ENCODE results near the gene TGM2.
"Not testable (repeated sequence)": the region's sequence is repeated elsewhere in the genome, so short reads cannot be mapped to it uniquely, and the experiment has no call there.

The TGM2 gene

DNA sequence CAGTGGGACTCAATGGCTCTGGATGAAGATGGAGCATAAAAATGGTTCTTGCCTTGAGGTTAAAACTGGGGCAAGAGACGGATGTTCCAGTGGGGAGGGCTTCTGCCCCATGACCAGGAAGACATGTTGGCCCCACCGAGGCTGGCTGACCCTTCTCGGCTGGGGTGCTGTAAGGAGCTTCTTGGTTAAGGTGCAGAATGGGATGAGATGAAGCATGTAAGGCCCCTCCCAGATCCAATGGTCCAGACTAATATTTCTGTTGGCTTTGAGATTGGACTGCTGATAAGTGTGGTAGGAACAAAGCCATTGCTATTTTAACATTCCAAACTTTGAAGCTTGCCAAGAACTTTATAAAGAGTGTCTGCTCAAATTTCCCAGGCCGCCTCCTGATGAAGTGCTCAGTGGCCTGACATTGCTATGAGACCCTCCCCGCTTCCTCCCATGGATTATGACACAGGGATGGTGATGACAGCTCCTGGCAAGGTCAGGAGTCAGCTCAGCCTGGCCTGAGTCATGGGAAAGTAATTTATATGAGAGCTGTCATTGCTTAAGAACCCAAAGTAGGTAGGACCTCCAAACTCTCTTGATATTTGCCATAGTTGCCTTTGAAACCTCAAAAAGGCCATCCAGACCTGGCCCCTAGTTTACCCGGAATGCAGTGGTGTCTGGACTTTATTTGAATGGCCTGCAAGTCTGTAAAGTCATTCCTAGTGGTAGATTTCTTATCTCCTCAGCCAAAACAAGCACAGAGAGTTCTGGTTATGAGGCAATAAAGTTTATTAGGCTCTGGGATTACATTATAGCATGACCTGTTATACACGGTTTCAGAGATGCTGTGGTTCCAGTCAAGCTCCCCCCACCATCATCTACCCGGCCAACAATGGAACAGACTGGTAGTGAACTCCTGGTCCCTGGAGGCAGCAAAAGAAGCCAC is 55.2 kb downstream of the TGM2 start:
- no peak for DNase-seq
- Histone ChIP-seq H3K4me3 (ENCODE audit: low read length) (no peak overlapping the region), H3K9ac (ENCODE audit: low read length) (no peak overlapping the region), H3K36me3 (replicated peaks; ENCODE audit: insufficient read depth, low read length) (no peaks in the 10 kb centered on the region), H3F3A (ENCODE audit: insufficient read depth, low read length) (no peaks in the 10 kb centered on the region), H3K27me3 (replicated peaks; ENCODE audit: insufficient read depth, low read length) (no peaks in the 10 kb centered on the region), H3K4me2 (ENCODE audit: low read depth, low read length) (no peak overlapping the region), H3K4me1 (ENCODE audit: low read length) (no peaks in the 10 kb centered on the region), H4K20me1 (ENCODE audit: insufficient read depth, low read length) (no peaks in the 10 kb centered on the region), H3K27ac (ENCODE audit: low read length) (no peak overlapping the region), H3K9me3 (replicated peaks; ENCODE audit: insufficient read depth, low read length) (no peaks in the 10 kb centered on the region), H3K79me2 (ENCODE audit: low read length) (no peaks in the 10 kb centered on the region), H3K9me2 (replicated peaks; ENCODE audit: insufficient read depth, low read length) (no peaks in the 10 kb centered on the region), H2AFZ (ENCODE audit: low read length) (no peak overlapping the region)
- TF ChIP-seq EZH2 (optimal IDR thresholded peaks at IDR 0.05; ENCODE audit: low read depth, low read length) (no peak), EZH2phosphoT487 (IDR thresholded peaks at IDR 0.05; ENCODE audit: low read length) (no peak), CTCF (IDR thresholded peaks at IDR 0.05; ENCODE audit: low read length) (no peak)

GRCh38 chr20:38108986-38109541 is 56.0 kb downstream of the TGM2 start:
- H3K9ac ChIP-seq (ENCODE audit: low read length), result no peak overlapping the region
- no peak for DNase-seq
- H3F3A ChIP-seq (ENCODE audit: insufficient read depth, low read length), result no peaks in the 10 kb centered on the region
- no peak overlapping the region for H3K27ac ChIP-seq (ENCODE audit: low read length)
- no peaks in the 10 kb centered on the region for H3K9me2 ChIP-seq (replicated peaks; ENCODE audit: insufficient read depth, low read length)
- H3K4me3 ChIP-seq (ENCODE audit: low read length), result no peak overlapping the region
- no peaks in the 10 kb centered on the region for H3K36me3 ChIP-seq (replicated peaks; ENCODE audit: insufficient read depth, low read length)
- TF ChIP-seq EZH2 (optimal IDR thresholded peaks at IDR 0.05; ENCODE audit: low read depth, low read length) (no peak), EZH2phosphoT487 (IDR thresholded peaks at IDR 0.05; ENCODE audit: low read length) (no peak), CTCF (IDR thresholded peaks at IDR 0.05; ENCODE audit: low read length) (no peak)
- H3K27me3 ChIP-seq (replicated peaks; ENCODE audit: insufficient read depth, low read length), result no peaks in the 10 kb centered on the region
- H4K20me1 ChIP-seq (ENCODE audit: insufficient read depth, low read length), result no peaks in the 10 kb centered on the region
- no peaks in the 10 kb centered on the region for H3K79me2 ChIP-seq (ENCODE audit: low read length)
- no peak overlapping the region for H3K4me2 ChIP-seq (ENCODE audit: low read depth, low read length)
- no peaks in the 10 kb centered on the region for H3K9me3 ChIP-seq (replicated peaks; ENCODE audit: insufficient read depth, low read length)
- H3K4me1 ChIP-seq (ENCODE audit: low read length), result no peaks in the 10 kb centered on the region
- no peak overlapping the region for H2AFZ ChIP-seq (ENCODE audit: low read length)

DNA sequence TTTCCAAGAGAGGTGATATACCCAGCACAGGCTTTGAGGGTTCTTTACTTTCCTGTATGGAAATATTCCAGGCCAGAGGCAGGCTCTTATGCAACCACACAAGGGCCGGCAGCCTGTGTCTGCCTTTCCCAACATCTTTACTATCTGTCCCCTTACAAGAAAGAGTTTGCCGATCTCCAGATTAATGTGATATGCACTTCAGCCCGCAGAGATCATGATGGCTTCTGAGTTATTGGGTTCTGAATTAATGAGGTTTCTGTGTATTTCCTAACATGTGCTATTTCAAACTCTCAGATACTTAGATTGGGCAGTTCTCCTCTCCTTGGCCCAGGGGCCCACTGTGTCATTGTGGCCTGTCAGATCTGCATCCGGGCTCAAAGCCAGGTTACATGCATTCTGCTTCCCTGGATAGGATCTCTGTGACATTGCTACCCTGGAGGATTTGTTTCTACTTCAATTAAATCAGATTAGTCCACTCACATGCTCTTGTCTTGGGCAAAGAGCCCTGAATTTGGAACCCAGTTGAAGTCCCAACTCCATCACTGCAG is 56.6 kb downstream of the TGM2 start:
- Histone ChIP-seq H3F3A (ENCODE audit: insufficient read depth, low read length) (no peaks in the 10 kb centered on the region), H3K9me3 (replicated peaks; ENCODE audit: insufficient read depth, low read length) (no peaks in the 10 kb centered on the region), H3K9me2 (replicated peaks; ENCODE audit: insufficient read depth, low read length) (no peaks in the 10 kb centered on the region), H3K9ac (ENCODE audit: low read length) (no peak overlapping the region), H4K20me1 (ENCODE audit: insufficient read depth, low read length) (no peaks in the 10 kb centered on the region), H3K4me2 (ENCODE audit: low read depth, low read length) (no peak overlapping the region), H3K79me2 (ENCODE audit: low read length) (no peaks in the 10 kb centered on the region), H3K27ac (ENCODE audit: low read length) (no peak overlapping the region), H3K4me1 (ENCODE audit: low read length) (no peaks in the 10 kb centered on the region), H3K4me3 (ENCODE audit: low read length) (no peak overlapping the region), H3K27me3 (replicated peaks; ENCODE audit: insufficient read depth, low read length) (no peaks in the 10 kb centered on the region), H2AFZ (ENCODE audit: low read length) (no peak overlapping the region), H3K36me3 (replicated peaks; ENCODE audit: insufficient read depth, low read length) (no peaks in the 10 kb centered on the region)
- DNase-seq, result no peak
- TF ChIP-seq EZH2phosphoT487 (IDR thresholded peaks at IDR 0.05; ENCODE audit: low read length), result no peak
- TF ChIP-seq CTCF (IDR thresholded peaks at IDR 0.05; ENCODE audit: low read length), result no peak
- TF ChIP-seq EZH2 (optimal IDR thresholded peaks at IDR 0.05; ENCODE audit: low read depth, low read length), result no peak

DNA sequence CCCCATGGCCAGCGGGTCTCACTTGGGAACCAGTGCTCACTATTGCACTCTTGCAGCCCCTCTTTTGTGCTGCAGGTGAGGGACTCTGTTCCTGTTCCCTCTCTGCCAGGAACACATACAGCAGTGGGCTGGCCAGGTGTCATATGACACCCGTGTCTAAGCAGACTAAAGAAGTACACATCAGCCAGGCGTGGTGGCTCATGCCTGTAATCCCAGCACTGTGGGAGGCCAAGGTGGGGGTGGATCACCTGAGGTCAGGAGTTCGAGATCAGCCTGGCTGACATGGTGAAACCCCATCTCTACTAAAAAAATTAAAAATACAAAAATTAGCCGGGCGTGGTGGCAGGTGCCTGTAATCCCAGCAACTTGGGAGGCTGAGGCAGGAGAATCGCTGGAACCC is 57.2 kb downstream of the TGM2 start:
- not testable (repeated sequence) for H4K20me1 ChIP-seq (ENCODE audit: insufficient read depth, low read length); H3K4me2 ChIP-seq (ENCODE audit: low read depth, low read length); H3K27ac ChIP-seq (ENCODE audit: low read length); H3F3A ChIP-seq (ENCODE audit: insufficient read depth, low read length); H3K79me2 ChIP-seq (ENCODE audit: low read length); H3K4me1 ChIP-seq (ENCODE audit: low read length); H3K9ac ChIP-seq (ENCODE audit: low read length); H3K9me2 ChIP-seq (replicated peaks; ENCODE audit: insufficient read depth, low read length); H3K36me3 ChIP-seq (replicated peaks; ENCODE audit: insufficient read depth, low read length); H2AFZ ChIP-seq (ENCODE audit: low read length); H3K4me3 ChIP-seq (ENCODE audit: low read length); H3K27me3 ChIP-seq (replicated peaks; ENCODE audit: insufficient read depth, low read length); H3K9me3 ChIP-seq (replicated peaks; ENCODE audit: insufficient read depth, low read length); DNase-seq

DNA sequence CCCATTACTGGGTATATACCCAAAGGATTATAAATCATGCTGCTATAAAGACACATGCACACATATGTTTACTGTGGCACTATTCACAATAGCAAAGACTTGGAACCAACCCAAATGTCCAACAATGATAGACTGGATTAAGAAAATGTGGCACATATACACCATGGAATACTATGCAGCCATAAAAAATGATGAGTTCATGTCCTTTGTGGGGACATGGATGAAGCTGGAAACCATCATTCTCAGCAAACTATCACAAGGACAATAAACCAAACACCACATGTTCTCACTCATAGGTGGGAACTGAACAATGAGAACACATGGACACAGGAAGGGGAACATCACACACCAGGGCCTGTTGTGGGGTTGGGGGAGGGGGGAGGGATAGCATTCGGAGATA is 57.7 kb downstream of the TGM2 start:
- not testable (repeated sequence) for H3K36me3 ChIP-seq (replicated peaks; ENCODE audit: insufficient read depth, low read length); H3K27me3 ChIP-seq (replicated peaks; ENCODE audit: insufficient read depth, low read length); H3K4me3 ChIP-seq (ENCODE audit: low read length); H3K4me1 ChIP-seq (ENCODE audit: low read length); H2AFZ ChIP-seq (ENCODE audit: low read length); H3K79me2 ChIP-seq (ENCODE audit: low read length); H3K9me2 ChIP-seq (replicated peaks; ENCODE audit: insufficient read depth, low read length); H3K4me2 ChIP-seq (ENCODE audit: low read depth, low read length); H3K9ac ChIP-seq (ENCODE audit: low read length); H3K27ac ChIP-seq (ENCODE audit: low read length); H3K9me3 ChIP-seq (replicated peaks; ENCODE audit: insufficient read depth, low read length); DNase-seq; H4K20me1 ChIP-seq (ENCODE audit: insufficient read depth, low read length); H3F3A ChIP-seq (ENCODE audit: insufficient read depth, low read length)
